GM19025 (cell line): ENCODE results near the gene BIRC5.

Experiments
- ATAC-seq: cut with Tn5 transposase; IDR thresholded peaks from one replicate; pipeline ENCODE4 v1.9.1; 2021; ENCODE audit warnings: mild to moderate bottlenecking, low read depth, moderate library complexity; ENCODE audit not compliant: unreplicated experiment

BIRC5 gene

DNA sequence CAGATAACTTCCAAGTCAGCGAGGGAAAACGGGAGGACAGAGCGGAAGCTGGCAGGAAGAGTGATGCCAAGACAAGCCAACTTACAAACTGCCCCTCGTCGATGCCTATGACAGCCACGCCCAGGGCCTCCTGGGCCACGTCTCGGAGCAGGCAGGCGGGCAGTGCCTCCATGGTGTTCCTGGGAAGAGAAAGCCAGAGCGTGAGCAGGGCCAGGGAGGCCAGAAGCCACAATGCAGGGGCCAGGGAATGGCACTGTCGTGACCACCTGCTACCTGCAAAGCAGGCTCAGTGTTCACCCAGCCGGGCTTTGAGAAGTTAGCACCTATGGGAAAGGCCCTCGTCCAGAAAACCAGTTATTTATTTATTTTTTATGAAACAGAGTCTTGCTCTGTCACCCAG is 31.5 kb upstream of the BIRC5 start:
- no peak for ATAC-seq

DNA sequence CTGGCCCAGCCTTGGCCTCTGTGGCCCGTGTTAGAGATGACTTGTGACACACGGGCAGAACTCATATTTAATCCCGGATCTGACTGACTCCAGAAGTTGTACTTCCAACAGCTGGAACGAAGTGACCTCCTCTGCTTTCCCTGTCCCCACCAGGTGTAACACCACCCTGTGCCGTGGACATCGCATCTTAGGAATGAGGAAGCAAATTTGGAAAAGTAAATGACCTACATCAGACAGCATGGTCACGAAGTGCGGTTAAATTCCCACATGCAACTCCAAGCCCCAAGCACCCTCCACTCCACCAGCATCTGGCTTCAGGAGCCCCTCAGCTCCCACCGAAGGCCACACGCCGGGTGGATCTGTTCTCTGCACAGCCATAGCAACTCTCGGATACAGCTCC is 30.1 kb upstream of the BIRC5 start:
- no peak for ATAC-seq

DNA sequence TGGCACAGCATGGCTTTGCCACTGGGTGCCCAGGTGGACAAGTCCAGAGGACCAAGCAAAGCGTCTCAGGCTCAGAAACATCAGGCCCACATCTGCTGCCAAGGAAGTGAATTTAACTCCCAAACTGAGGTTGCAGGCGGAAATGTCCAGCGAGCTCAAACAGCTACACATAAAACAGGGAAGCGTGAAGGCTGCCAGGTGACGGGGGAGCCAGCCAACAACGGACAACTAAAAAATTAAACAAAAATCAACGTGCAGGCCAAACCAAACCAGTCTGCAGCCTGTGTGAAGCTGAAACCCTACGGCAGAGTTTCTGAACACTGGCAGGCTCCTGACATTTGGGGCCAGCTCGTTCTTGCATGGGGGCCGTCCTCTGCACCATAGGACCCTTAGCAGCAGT is 29.7 kb upstream of the BIRC5 start:
- no peak for ATAC-seq

DNA sequence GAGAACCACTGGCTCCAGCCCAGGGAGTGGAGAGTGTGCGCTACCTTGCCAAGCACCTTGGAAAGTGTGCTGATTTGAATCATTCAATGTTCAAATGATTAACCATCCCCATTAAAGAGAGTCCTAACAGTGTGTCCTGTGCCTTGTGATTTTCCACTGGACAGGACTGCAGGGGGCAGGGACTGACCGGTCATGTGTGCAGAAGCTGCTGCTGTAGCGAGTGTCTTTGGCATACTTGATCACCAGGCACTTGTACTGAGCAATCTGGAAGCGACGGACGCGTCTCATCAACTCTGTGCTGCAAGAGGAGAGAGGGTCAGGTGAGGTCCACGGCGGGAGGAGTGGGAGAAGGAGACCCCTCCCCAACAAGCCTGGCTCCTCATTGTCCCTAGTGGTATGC is 29.2 kb upstream of the BIRC5 start:
- no peak for ATAC-seq

DNA sequence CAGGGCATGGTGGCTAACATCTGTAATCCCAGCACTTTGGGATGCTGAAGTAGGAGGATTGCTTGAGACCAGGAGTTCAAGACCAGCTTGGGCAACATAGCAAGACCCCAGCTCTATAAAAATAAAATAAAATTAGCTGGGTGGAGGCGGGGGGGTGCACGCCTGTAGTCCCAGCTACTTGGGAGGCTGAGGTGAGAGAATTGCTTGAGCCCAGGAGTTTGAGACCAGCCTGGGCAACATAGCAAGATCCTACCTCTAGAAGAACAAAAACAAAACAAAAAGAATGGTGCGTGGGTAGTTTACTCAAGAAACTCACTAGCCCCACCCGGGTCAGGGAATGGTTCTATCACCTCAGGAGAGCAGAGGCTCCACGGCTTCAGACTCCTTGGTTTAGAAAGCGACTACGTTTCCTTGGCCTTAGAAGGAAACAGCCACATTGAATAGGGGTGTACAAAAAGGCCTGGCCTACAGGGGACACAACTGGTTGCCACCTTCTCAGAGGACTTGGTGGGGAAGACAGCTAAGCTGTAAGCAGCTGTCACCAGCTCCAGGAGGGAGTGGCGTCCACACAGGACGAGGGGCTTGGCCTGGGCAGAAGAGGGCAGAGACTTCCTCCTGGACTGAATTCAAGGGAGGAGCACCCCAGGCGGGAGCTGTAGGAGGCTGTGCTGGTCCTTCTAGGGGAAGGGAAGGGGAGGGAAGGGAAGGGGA is 27.9 kb upstream of the BIRC5 start:
- ATAC-seq, result no peak

DNA sequence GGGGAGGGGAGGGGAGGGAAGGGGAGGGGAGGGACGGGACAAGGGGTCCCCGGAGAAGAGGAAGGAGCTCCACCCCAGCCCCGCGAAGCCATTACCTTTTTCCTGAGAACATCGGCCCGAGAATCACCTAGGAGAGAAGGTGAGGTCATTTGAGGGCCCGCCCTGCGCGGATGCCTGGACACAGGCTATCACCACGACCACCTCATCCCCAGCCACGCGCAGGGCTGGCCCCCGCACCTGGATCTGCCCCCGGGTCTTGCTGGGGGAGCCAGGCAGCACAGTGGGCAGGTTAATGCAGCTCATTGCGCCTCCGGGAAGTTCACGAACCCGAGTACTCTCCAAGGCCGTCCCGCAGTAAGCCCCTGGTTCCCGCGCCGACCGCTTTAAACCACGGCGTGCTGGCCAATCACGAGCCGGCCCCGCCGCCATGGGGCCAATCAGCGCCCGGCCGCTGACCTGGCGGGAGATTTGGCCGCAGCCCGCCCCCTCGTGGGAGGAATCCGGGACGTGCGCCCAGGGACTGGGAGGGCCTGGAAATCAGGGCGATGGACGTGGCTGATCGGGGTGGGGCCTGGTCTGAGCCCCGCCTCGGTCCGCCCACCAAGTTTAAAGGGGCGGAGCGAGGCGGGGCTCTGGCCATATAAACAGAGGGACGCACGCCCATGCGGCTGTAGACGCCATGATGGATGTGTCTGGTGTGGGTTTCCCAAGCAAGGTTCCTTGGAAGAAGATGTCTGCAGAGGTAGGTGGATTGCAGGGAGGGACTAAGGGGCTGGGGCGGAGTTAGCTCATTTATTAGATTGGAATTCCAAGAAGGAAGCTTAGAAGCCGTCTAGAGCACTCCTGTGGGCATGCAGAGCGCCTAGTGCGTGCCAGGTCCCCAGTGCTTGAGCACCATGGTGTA is 27.1 kb upstream of the BIRC5 start, which contains the start of the genes AFMID and TK1:
TSS of gene AFMID (plus strand) at position 671 of the 904 bp plus-strand sequence. CDS start at position 680, 9 bp downstream.
TSS of gene TK1 (minus strand) at position 361 of the 904 bp plus-strand sequence. CDS start at position 303, 58 bp downstream.
- peak; percentile 95 for ATAC-seq

DNA sequence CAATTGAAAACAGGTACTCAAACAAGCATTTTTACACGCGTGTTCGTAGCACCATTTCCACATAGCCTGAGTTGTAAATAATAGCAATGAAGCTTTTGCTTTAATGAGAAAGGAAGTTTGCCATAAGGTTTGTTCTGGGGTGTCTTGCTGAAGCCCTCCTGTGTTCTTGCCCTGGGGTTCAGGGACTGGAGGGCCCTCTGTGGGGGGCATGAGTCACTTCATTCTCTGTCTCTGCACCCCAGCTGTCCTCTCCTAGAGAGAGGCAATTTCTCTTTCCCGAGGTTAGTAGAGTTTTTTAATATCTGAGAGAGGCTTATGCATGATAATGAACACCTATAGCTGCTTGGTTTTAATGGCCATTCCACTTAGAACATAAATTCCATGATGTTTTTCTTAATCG is 17.3 kb upstream of the BIRC5 start:
- ATAC-seq, result no peak

DNA sequence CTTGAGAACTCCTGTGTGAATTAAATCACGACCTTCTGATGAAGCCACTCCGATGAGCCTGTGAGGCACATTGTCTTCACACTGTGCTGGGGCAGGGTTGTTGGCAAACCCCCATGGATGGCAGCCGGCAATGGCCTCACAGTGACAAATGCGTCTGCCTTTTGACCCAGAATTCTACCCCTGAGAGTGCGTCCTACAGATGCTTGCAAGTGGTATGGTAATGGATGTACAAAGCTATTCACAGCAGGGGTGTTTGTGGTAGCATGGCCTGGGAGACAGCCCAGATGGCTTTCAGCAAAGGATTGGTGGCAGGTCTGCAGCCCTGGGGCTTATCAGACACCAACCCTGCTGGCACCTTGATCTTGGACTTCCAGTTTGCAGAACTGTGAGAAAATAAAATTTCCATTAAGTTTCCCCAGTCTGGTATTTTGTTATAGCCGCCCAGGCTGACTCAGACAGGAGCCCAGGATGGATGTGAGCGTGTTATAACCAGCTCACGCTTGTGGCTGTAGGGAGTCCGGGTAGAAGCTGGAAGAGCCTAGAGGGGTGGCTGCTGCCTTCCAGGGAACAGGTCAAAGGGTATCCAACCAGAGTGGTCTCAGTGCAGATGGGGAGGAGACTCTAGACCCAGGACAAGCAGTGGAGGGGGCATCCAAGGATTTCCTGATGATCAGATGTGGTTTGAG is 16.8 kb upstream of the BIRC5 start:
- ATAC-seq, result no peak

DNA sequence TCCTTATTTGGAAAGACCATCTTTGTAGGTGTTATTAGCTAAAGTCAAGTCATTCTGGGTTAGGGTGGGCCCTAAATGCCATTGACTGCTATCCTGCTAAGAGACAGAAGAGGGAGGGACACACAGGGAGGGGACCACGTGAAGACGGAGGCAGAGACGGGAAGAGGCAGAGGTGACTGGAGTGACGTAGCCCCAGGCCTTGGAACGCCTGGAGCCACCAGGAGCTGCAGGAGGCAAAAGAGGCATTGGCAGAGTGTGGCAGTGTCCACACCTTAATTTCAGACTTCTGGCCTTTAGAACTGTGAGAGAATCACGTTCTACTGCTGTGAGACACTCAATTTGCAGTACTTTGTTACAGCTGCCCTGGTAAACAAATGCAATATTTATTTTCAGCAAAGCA is 13.6 kb upstream of the BIRC5 start:
- ATAC-seq, result no peak

DNA sequence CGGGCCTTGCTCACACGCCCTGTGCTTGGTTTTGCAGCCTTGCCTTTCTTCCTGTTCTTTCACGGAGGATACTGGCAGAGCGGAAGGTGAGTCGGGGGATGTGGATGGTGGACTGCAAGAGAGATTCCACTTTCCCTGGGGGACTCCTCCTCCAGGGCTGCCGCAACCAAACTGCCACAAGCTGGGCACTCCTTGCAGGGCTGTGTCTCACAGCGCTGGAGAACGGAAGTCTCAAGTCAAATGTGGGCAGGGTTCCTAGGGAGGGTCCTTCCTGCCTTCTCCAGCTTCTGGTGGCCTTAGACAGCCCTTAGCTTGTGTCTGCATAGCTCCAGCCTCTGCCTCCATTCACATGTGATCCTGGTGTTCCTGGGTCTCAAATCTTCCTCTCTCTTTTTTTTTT is 11.4 kb upstream of the BIRC5 start:
- no peak for ATAC-seq

DNA sequence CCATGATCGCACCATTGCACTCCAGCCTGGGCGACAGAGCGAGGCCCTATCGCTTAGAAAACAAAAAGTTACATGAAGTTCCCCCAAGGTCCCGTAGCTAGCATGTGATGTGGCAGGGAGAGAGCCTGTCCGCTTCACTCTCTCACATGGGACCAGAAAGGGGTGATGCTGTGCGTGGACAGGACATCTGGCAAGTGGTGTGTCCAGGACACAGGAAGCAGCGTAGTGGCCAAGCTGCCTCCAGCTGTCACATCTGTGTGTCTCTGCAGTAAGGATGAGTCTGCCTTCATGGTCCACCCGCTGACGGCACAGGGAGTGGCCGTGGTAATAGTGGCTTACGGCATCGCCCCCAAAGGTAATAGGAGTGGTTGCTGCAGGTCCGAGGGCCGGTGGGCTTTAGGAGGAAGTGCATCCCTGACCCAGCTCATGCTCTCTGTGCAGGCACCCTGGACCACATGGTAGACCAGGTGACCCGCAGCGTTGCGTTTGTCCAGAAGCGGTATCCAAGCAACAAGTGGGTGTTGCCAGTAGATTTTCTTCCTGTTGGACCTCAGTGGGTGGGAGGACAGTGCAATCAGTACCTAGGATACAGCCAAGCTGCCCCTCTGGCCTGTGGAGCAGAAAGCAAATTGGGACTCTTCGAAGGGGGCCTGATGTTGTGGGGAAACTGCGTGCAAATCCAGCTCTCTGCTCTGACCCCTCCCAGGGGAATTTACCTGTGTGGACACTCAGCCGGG is 9.5 kb upstream of the BIRC5 start:
- no peak for ATAC-seq

DNA sequence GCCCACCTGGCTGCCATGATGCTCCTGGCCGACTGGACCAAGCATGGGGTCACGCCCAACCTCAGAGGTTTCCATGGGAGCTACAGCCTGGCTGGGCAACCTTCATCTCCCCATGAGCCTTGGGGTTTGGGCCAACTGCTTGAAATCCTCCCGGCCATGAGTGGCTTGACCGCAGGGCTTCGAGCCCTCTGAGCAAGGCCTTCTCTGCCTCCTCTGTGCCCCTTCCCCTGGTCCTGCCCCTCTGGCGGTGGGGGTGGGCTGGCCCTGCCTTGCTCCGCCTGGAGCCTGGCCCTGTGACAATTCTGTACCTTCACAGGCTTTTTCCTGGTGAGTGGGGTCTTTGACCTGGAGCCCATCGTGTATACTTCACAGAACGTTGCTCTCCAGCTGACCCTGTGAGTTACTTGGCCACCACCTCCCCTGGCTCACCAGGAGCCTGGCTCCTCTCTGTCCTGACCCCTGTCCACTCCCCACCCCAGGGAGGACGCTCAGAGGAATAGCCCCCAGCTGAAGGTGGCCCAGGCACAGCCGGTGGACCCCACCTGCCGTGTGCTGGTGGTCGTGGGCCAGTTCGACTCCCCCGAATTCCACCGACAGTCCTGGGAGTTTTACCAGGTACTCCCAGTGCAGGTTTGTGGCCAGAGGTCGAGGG is 8.8 kb upstream of the BIRC5 start:
- no peak for ATAC-seq

DNA sequence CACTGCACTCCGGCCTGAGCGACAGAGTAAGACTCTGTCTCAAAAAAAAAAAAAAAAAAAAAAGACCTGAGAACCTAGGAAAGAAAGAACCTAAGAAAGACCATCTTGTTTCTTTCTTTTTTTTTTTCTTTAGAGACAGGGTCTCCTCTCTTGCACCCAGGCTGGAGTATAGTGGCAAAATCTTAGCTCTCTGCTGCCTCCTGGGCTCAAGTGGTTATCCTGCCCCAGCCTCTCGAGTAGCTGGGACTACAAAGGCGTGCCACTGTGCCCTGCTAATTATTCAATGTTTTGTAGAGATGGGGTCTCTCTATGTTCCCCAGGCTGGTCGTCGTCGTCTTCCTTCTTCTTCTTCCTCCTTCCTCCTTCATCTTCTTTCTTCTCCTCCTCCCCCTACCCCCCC is 7.8 kb upstream of the BIRC5 start:
- ATAC-seq, result no peak

DNA sequence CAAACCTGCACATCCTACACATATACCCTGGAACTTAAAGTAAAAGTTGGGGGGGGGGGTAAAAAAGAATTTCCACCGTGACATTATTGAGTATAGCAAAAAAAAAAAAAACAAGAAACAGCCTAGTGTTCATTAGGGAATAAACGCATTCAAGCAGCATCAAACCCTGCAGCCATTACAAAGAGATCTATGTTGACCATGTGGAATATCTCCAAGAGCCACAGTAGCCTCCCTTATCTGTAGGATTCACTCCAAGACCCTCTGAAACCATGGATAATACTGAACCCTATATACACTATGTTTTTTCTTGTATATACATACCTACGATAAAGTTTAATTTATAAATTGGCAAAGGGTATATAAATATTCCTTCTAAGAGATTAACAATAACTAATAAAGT is 5.6 kb upstream of the BIRC5 start:
- no peak for ATAC-seq

DNA sequence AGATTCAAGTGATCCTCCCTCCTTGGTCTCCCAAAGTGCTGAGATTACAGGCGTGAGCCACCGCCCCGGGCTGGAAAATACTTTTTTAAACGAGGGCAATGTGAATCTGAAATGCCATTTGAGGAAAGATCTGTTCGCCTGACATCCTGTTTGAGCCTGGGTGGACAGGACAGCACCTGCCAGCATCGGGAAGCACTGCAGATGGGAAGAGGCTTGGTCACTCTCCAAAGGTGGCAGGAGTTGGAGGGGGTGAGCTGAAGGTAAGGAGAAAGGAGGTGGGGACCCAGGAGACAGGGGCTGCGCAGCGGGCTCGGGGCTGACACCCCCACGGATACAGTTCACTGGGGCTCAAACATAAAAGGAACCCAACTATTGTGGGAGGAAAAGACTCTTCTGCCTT is 3.9 kb upstream of the BIRC5 start:
- no peak for ATAC-seq

DNA sequence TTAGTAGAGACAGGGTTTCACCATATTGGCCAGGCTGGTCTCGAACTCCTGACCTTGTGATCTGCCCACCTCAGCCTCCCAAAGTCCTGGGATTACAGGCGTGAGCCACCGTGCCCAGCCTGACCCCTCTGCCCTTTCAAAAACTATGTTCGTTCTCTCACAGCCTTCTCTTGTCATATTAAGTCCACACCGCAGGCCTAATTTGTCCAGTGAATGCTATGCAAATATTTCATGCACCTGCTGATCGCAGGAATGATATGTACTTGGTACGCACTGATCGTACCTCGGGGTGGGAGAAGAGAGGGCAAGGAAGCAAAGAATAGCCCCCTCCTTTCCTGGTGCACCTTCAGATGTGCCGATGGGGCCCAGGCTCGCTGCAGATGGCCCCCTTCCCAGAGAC is 3.0 kb upstream of the BIRC5 start:
- ATAC-seq, result no peak

DNA sequence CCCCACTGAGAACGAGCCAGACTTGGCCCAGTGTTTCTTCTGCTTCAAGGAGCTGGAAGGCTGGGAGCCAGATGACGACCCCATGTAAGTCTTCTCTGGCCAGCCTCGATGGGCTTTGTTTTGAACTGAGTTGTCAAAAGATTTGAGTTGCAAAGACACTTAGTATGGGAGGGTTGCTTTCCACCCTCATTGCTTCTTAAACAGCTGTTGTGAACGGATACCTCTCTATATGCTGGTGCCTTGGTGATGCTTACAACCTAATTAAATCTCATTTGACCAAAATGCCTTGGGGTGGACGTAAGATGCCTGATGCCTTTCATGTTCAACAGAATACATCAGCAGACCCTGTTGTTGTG is 631 bp downstream of the BIRC5 start:
- ATAC-seq, result no peak

DNA sequence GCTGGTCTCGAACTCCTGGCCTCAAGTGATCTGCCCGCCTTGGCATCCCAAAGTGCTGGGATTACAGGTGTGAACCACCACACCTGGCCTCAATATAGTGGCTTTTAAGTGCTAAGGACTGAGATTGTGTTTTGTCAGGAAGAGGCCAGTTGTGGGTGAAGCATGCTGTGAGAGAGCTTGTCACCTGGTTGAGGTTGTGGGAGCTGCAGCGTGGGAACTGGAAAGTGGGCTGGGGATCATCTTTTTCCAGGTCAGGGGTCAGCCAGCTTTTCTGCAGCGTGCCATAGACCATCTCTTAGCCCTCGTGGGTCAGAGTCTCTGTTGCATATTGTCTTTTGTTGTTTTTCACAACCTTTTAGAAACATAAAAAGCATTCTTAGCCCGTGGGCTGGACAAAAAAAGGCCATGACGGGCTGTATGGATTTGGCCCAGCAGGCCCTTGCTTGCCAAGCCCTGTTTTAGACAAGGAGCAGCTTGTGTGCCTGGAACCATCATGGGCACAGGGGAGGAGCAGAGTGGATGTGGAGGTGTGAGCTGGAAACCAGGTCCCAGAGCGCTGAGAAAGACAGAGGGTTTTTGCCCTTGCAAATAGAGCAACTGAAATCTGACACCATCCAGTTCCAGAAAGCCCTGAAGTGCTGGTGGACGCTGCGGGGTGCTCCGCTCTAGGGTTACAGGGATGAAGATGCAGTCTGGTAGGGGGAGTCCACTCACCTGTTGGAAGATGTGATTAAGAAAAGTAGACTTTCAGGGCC is 5.5 kb downstream of the BIRC5 start:
- no peak for ATAC-seq

DNA sequence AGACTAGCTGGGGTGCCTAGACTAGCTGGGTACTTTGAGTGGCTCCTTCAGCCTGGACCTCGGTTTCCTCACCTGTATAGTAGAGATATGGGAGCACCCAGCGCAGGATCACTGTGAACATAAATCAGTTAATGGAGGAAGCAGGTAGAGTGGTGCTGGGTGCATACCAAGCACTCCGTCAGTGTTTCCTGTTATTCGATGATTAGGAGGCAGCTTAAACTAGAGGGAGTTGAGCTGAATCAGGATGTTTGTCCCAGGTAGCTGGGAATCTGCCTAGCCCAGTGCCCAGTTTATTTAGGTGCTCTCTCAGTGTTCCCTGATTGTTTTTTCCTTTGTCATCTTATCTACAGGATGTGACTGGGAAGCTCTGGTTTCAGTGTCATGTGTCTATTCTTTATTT is 9.0 kb downstream of the BIRC5 start:
- ATAC-seq, result no peak
